ENCODE results near the gene GOSR2.

The GOSR2 gene

GRCh38 chr17:46876353-46876887 is 46.5 kb upstream of the GOSR2 start:
- no peak for TF ChIP-seq TAF1 (IDR thresholded peaks at IDR 0.05; ENCODE audit: borderline replicate concordance, insufficient read depth, low read length)
- TF ChIP-seq REST (IDR thresholded peaks at IDR 0.05; ENCODE audit: insufficient read depth in 1 of 2, low read depth in 2 of 2, low read length in 2 of 2): no peak
- no peak for TF ChIP-seq FOXP2 (optimal IDR thresholded peaks at IDR 0.05; ENCODE audit: borderline replicate concordance, extremely low read depth, extremely low read length, insufficient read depth)
- TF ChIP-seq SIN3A (IDR thresholded peaks at IDR 0.05; ENCODE audit: borderline replicate concordance, insufficient read depth, low read length): no peak
- no peak for TF ChIP-seq POLR2AphosphoS5 (IDR thresholded peaks at IDR 0.05; ENCODE audit: low read depth, low read length)

- TF ChIP-seq SIN3A (IDR thresholded peaks at IDR 0.05; ENCODE audit: borderline replicate concordance, insufficient read depth, low read length): no peak
- no peak for TF ChIP-seq REST (IDR thresholded peaks at IDR 0.05; ENCODE audit: insufficient read depth in 1 of 2, low read depth in 2 of 2, low read length in 2 of 2)
- no peak for TF ChIP-seq TAF1 (IDR thresholded peaks at IDR 0.05; ENCODE audit: borderline replicate concordance, insufficient read depth, low read length)
- no peak for TF ChIP-seq POLR2AphosphoS5 (IDR thresholded peaks at IDR 0.05; ENCODE audit: low read depth, low read length)
- no peak for TF ChIP-seq FOXP2 (optimal IDR thresholded peaks at IDR 0.05; ENCODE audit: borderline replicate concordance, extremely low read depth, extremely low read length, insufficient read depth)
Observed at GRCh38 chr17:46876926-46877325, 46.0 kb upstream of the GOSR2 start.

GRCh38 chr17:46877466-46877865 is 45.5 kb upstream of the GOSR2 start:
- TF ChIP-seq SIN3A (IDR thresholded peaks at IDR 0.05; ENCODE audit: borderline replicate concordance, insufficient read depth, low read length) (no peak), REST (IDR thresholded peaks at IDR 0.05; ENCODE audit: insufficient read depth in 1 of 2, low read depth in 2 of 2, low read length in 2 of 2) (no peak), POLR2AphosphoS5 (IDR thresholded peaks at IDR 0.05; ENCODE audit: low read depth, low read length) (no peak), FOXP2 (optimal IDR thresholded peaks at IDR 0.05; ENCODE audit: borderline replicate concordance, extremely low read depth, extremely low read length, insufficient read depth) (no peak), TAF1 (IDR thresholded peaks at IDR 0.05; ENCODE audit: borderline replicate concordance, insufficient read depth, low read length) (no peak)

- no peak for TF ChIP-seq SIN3A (IDR thresholded peaks at IDR 0.05; ENCODE audit: borderline replicate concordance, insufficient read depth, low read length)
- TF ChIP-seq FOXP2 (optimal IDR thresholded peaks at IDR 0.05; ENCODE audit: borderline replicate concordance, extremely low read depth, extremely low read length, insufficient read depth): no peak
- no peak for TF ChIP-seq REST (IDR thresholded peaks at IDR 0.05; ENCODE audit: insufficient read depth in 1 of 2, low read depth in 2 of 2, low read length in 2 of 2)
- TF ChIP-seq POLR2AphosphoS5 (IDR thresholded peaks at IDR 0.05; ENCODE audit: low read depth, low read length): no peak
- no peak for TF ChIP-seq TAF1 (IDR thresholded peaks at IDR 0.05; ENCODE audit: borderline replicate concordance, insufficient read depth, low read length)
Observed at GRCh38 chr17:46878055-46878454, 44.9 kb upstream of the GOSR2 start.

- TF ChIP-seq REST (IDR thresholded peaks at IDR 0.05; ENCODE audit: insufficient read depth in 1 of 2, low read depth in 2 of 2, low read length in 2 of 2) (no peak), FOXP2 (optimal IDR thresholded peaks at IDR 0.05; ENCODE audit: borderline replicate concordance, extremely low read depth, extremely low read length, insufficient read depth) (no peak), TAF1 (IDR thresholded peaks at IDR 0.05; ENCODE audit: borderline replicate concordance, insufficient read depth, low read length) (no peak), SIN3A (IDR thresholded peaks at IDR 0.05; ENCODE audit: borderline replicate concordance, insufficient read depth, low read length) (no peak), POLR2AphosphoS5 (IDR thresholded peaks at IDR 0.05; ENCODE audit: low read depth, low read length) (no peak)
Observed at GRCh38 chr17:46879101-46879500, 43.9 kb upstream of the GOSR2 start.
